ENCODE measurements around the gene NDP.
"Not testable (repeated sequence)": the region's sequence is repeated elsewhere in the genome, so short reads cannot be mapped to it uniquely, and the experiment has no call there.

Gene NDP

DNA sequence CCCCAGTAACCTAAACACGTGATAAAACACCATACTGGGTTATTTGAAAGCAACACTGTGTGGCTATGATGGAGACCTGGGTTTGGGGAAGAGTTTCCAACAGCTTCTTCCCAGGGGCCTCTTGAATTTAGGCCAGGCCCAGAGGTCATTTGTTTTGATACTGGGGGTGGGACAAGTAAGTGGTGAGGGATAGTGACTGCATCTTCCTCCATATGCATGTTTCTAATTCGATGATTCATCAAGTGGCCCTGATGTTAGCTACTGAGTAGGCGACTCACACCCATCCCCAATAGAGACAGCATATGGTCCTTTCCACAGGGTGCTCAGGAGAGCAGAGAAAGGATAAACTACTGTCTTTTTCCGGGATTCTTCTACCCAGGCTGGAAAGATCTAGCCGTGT, 2.7 kb downstream of the NDP start:
- peak in 2 of 4 experiments; percentile 15 to 32 for DNase-seq

DNA sequence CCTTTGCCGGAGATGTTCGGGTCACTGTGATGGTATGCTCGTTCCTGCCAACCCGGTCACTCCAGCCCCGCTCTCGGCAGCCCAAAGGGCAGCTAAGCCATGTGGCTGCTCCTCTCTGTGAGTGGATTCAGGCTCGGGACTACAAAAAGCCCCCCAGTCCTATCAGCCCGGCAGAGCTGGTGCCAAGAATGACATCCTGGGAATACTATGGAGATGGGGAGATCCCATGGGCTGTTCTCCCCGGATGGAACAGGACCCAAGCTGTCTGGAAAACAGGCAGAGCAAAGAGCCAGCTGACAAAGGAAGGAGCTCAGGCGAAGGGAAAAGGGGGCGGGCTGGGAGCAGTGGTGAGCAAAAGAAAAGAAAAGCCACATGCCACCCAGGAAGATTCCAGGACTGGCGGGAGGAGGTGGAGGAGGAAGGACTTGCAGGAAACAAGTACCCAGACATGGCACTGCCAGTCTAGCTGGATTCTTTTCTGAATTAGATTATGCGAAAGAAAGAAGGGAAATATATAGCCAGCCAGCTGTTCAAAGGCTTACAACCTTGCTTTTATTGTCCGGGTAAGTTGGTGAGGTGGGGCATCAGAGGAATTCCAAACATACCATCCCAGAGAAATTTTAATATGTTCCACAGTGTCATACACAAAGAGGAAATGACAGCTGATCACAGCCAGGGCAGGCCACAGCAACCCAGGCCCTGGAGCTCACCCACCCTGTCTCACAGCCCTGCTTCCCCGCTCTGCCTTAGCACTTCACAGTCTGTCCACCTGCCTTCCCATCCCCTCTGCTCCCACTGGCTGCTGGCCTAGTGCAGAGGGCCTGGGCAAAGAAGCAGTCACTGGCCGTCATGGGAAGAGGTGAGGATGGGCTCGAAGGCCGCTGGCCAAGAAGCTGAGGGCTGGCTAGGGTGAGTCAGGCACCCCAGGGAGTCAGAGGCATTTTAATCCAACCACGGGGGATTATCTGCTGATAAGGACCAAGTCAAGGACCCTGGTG, 3.4 kb downstream of the NDP start:
- DNase-seq = no peak

DNA sequence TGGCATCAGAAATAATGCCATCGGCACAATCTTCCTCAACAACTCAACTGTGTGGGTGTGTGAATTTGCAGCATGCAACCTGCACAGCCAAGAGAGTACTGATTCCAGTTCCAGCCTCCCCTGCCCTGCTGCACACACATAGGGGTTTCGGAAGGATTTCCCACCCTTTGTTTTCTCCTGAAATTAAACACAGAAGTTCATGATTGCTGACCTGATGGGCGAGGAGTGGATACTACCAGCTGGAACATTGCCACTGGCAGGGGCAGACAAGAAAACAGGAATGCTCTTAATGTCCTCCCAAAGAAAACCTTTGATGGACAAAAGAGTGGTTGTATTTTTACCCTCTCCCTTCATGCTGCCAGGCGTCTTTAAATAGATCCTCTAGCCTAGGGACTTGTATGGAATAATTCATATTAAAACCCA, 4.8 kb downstream of the NDP start:
- peak in 3 of 4 experiments; percentile 13 to 21 (median 16) for DNase-seq

DNA sequence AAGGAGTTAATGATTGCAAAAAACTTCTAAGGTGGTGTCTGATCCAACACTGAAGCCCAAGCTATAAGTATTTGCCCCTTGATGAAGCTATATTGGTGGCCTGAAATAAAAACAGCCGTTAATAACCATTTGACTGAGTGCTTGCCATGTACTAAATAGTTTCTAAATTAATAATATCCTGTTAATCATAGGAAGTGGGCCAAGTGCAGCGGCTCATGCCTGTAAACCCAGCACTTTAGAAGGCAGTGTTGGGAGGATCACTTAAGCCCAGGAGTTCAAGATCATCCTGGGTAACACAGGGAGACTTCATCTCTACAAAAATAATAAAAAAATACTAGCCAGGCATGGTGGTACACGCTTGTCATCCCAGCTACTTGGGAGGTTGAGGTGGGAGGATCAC, 8.3 kb downstream of the NDP start:
- DNase-seq = no peak

DNA sequence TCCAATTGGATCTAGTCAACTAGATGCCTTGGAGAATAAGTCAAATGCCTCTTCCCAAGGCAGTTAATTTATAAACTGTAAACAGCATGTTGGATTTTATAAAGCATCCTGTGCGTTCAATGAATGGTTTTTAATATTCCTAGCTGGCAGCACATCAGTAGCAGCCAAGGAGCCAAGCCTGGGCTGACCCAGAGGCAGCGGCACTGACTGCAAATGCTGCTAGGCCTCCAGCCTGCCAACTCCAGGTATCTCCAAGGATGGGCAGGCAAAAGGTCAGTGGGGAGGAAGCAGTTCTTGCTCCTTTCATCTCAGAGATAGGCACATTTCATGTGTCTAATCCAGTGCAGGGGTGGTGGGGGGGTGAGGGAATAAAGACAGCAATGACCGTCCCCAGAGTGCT, 9.5 kb downstream of the NDP start:
- no peak for DNase-seq

DNA sequence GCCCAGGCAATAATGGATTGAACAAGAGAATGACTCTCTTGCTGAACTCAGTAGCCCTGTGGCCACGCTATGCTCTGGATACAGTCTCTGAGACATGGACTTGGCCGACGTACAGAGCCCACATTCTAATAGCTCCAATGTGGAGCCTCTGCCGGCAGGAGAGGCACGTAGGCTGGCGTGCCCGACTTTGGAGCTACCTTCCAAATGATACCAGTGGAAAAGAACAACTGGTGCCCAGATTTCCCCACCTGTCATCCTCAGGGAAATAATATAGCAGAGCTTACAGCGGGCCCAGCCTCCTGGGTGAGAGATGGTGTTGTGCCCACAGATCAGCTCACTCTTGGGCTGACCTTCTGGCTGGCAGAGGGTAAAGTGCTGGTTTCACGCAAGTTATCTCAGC, 10.6 kb downstream of the NDP start:
- no peak for DNase-seq

DNA sequence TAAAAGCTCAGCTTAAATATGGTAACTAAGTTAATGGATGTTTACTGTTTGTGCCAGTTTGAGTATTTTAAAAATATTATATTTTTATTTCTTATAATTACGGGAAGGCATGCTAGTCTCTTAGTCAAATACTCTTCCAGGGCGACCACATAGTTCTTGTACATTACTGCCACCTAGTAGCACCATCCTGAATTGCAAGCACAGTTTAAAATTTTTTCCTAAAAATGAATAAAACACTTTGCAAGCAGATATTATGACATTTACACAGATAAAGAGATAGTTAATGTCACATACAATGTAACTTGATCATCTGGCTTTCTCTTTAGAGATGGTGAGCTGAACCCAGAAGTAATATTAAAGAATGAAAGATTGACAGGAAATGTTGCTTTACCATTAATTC, 11.5 kb downstream of the NDP start:
- peak in 2 of 4 experiments; percentile 5 to 23 for DNase-seq

DNA sequence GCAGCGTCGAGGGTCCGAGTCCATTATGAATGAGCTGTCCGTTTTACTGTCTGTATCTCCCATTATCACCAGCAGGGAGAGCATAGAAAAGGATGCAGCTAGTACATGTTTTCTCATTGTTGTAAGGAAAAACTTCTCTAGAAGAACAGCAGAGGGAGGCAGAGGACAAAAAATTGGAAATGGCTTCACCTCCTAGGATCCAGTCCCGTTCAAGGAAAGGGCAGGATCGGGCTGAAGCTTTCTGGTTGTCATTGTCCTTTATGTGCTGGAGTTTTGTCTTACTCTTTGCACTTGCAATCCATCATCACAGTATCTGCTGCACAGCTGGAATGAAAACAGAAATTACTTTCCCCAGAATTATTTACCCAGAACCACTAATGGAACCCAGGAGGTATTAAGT, 14.7 kb downstream of the NDP start:
- peak; percentile 63 to 77 (median 72) for DNase-seq

DNA sequence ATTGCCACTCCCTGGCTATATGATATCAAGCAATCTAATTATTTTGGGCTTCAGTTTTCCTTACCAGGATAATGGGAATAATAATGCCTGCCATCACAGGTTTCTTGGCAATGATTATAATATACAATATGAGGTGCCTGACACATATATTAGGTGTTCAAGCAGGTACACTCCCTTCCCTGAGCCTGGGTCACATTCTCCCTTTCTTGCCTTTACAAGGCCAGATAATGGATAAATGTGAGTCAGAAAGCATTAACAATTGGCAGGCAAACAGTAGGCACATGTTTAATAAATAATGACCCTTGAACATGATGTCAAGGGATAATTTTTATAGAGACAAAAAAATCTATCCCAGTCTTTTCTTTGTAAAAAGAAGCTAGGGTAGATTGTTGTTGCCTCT, 17.2 kb downstream of the NDP start:
- DNase-seq = no peak

DNA sequence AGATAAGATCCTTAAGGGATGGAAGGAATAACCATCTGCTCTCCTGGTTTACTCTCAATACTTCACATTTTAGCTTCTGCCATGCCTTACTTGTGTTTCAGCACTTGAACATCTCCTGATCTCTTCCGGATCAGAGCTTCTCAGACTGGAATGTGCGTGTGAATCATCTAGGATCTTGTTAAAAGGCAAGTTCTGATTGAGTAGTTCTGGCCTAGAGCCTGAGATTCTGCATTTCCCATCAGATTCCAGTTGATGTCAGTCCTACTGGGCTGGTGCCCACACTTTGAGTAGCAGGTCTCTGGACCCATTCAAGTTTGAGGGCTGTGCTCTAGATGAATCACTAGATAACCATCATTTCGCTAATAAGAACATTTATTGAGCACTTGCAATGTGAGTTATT, 20.0 kb downstream of the NDP start:
- no peak for DNase-seq

DNA sequence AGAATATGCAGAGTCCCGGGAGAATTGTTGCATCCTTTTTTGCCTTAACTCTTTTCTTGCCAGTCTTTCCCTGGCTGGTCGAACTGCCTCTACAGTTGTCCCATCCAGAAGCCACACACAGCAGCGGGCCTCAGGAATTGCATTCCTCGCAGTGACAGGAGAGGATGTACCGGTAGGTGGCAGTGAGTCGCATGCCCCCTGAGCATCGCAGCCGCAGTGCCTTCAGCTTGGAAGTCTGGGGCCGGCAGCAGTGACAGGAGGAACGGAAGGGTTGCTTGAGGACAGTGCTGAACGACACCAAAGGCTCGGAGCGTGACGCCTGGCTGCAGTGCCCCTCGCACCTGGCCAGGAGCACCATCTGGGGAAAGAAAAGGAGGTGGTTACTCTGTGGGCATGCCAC, 23.5 kb downstream of the NDP start:
- DNase-seq = peak in 3 of 4 experiments; percentile 10 to 48 (median 30)

DNA sequence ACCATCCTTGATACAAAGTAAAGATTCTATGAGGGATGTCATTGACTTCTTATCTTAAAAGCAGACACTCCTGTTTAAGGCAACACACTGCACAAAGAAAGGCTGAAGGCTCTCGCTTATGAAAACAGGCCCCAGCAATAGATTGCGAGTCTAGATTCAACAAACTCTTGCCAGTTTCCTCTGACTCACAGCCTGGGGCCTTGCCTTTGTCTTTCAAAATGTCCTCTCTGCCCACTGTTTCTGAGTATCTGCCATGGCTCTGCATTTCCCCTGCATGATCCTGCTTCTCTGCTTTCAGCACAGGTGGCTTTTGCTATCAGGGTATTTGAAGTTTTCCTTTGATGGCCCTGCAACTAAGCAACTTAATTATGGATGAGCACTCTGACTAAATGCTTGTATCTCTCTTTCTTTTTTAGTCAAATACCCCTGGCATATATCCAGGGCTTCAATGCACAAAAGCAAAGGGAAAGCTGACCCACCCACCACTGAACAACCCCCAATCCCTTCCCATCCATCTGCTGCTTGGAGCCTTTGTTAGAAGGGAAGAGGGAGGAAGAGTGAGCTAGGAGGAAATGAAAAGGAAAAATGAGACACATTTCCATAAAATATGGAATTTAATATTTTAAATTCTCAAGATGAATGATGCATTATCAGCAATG, 32.2 kb downstream of the NDP start:
- no peak for DNase-seq

DNA sequence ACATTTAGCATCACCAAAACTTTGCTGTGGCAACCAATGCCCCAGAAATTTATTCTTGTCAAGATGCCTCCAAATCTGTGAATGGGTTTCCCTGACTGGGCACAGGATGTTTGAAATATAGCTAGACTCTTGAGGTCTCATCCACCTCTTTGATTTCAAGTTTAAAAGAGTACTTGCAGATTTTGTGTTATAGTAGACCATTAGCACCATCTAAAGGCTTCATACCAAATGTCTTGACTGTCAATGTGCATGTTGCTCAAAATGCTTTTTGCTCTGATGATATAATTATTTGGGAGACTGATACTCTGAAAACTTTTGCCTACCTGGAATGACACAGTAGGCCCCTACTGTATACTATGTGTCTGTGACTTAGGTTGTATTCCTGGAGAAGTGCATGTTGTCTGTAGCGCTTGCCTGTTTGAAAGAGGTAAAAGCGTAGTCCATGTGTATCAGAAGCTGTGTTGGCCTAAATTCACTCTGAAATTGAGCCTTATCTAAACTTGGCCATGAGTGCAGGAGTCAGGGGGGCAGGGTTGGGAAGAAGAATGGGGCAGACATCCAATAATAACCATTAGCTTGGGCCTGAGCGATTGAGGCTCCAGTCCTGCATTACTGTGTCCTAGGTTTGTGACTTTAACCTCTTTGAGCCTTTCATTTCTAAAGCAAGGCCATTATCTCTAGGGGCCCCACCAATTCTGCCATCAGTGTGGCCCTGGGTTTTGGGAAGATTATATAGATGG, 33.8 kb downstream of the NDP start:
- DNase-seq = no peak

DNA sequence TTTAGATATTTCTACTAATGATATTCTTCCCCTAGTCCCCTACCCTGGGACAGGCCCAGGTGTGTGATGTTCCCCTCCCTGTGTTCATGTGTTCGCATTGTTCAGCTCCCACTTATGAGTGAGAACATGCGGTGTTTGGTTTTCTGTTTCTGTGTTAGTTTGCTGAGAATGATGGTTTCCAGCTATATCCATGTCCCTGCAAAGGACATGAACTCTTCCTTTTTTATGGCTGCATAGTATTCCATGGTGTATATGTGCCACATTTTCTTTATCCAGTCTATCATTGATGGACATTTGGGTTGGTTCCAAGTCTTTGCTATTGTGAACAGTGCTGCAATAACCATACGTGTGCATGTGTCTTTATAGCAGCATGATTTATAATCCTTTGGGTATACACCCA, 51.2 kb downstream of the NDP start:
- DNase-seq = not testable (repeated sequence)

DNA sequence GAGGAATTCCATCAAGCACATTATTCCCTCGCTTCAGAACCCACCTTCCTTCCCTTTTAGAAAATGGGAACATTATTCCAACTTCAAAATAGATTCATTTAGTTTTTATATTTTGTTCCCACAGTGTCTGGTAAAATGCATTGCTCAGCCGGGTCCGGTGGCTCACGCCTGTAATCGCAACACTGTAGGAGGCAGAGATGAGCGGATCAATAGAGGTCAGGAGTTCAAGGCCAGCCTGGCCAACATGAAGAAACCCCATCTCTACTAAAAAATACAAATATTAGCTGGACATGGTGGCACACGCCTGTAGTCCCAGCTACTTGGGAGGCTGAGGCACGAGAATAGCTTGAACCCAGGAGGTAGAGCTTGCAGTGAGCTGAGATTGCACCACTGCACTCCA, 62.4 kb downstream of the NDP start:
- DNase-seq = not testable (repeated sequence)

DNA sequence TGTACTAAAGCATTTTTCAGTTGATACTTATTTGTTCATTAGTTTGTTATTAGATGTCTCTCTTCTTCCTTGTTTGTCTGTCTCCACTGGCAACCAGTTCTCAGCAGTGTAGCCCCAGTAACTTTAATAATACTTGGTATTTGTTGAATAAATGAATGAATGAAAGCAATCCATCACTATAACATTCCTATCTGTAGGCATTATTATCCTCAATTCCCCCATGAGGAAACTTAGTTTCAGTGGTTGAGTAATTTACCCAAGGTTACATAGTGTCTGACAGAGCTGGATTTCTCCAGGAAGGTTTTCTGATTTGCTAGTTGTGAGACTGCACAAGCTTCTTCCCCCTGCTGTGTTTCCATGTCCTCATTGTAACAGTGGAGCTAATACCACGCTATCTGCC, 63.2 kb downstream of the NDP start:
- no peak for DNase-seq

DNA sequence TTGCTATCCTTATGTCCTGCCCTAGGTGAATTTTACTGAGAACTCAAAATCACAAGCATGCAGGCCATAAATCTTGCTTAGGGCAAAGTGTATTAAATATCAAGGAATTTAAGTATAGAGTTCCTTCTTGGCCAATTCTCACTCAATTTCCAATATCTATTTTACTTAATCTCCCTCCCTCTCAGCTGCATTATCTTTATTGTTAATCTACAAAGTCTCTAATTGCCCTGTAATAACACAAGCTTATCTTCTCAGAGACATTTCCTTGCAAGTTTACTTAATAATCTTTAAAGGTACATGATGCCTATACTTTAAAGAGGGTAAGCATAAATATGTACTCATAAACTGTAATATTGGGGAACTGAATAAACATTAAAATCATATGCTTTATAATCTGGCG, 64.0 kb downstream of the NDP start:
- DNase-seq = no peak

DNA sequence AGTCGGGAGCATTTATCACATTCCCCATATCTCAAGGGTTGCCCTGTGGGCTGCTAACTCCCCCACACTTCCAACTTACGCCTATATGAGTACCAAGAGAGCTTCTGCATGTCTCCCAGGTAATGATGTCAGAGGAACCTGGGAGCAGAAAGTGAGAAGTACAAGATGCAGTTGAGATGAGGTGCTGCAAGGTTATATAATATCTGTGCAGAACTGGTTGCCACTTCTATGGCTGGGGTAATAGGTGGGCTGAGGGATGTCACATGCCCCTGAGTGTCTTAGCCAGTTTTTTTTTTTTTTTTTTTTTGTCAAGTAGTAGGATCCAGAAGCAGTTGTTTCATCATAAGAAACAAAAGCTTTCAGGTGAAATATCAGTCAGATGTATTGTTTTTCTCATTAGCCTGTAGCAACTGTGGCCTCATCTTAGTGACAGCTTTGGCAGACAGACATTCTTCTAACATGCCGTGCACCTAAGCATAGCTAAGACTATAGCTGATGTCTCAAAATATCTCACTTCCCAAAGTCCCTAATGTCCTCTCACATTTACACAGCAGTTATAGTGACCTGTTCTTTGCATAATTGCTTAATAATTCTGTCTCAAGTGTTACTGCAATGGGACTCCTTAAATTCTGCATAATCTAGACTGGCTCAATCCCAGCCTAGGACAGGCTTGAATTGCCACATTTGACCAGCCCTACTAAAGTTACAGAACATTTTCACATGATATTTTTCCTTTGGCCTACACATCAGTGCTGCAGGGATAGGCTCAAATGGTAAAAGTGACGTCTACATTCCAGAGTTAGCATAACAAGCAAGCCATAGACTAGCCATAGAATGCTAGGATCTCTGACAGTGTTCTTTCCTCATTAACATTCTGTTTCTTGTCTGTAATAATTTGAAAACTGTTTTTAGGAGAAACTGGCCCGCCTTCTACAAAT, 73.0 kb downstream of the NDP start:
- DNase-seq = no peak

All from suppressor macrophage (primary cell).